IMR-90 (cell line): Measurements from ENCODE around the gene ELP4. TPM values are rescaled to one million over a fixed set of nuclear protein-coding genes. Genes with fewer than 3 reads are reported as not detected.

ENCODE experiments used
- ATAC-seq: fragments of 200-7000 bp; cut with Tn5 transposase; 2 replicates; pipeline ENCODE4 v1.9.1; 2020; ENCODE audit warnings: low read depth, mild to moderate bottlenecking, moderate library complexity
- BruUV-seq: library from RNA; stranded (reverse); fragments of 400-500 nt; replicated peaks from 2 replicates; lab custom pipeline; 2021; lab: Mats Ljungman, UMichigan
- CTCF ChIA-PET: fragments of 300-600 bp; formaldehyde crosslinking; extraction: SDS; loops from one replicate; lab custom pipeline; 2021; ENCODE audit warnings: antibody characterized with exemption; lab: Yijun Ruan, JAX
- POLR2A ChIA-PET: fragments of 300-600 bp; sonication (Branson Sonifier 250); formaldehyde crosslinking; loops from one replicate; lab custom pipeline; 2022; ENCODE audit warnings: antibody characterized with exemption; ENCODE audit not compliant: unreplicated experiment; lab: Charles Lee
- DNase-seq: peaks from one replicate; pipeline ENCODE4 v3.0.0; 2013
- H2AFZ ChIP-seq: replicated peaks from 2 replicates; pipeline ENCODE3; 2013; ENCODE audit warnings: low read length, mild to moderate bottlenecking; ENCODE audit not compliant: poor library complexity
- H2AK5ac ChIP-seq: 2 replicates; pipeline ENCODE4 v1.6.1; 2013; ENCODE audit warnings: low read depth, low read length, inconsistent platforms
- H2AK9ac ChIP-seq: replicated peaks from 2 replicates; pipeline ENCODE3; 2013; ENCODE audit warnings: mild to moderate bottlenecking, low read depth, low read length, moderate library complexity; ENCODE audit not compliant: poor library complexity
- H2BK120ac ChIP-seq: 2 replicates; pipeline ENCODE4 v1.6.1; 2013; ENCODE audit warnings: low read depth, low read length, inconsistent platforms
- H2BK15ac ChIP-seq: 3 replicates; pipeline ENCODE4 v1.6.1; 2013; ENCODE audit warnings: low read depth, low read length, inconsistent platforms
- H2BK20ac ChIP-seq: 2 replicates; pipeline ENCODE4 v1.6.1; 2013; ENCODE audit warnings: low read depth, mild to moderate bottlenecking, inconsistent platforms, low read length, moderate library complexity
- H2BK5ac ChIP-seq: 2 replicates; pipeline ENCODE4 v1.6.1; 2013; ENCODE audit warnings: mild to moderate bottlenecking, low read depth, low read length, inconsistent platforms; ENCODE audit not compliant: poor library complexity, severe bottlenecking
- H3K14ac ChIP-seq: replicated peaks from 2 replicates; pipeline ENCODE4 v1.6.1; 2013; ENCODE audit warnings: low read depth, low read length, inconsistent platforms
- H3K18ac ChIP-seq: 2 replicates; pipeline ENCODE4 v1.6.1; 2013; ENCODE audit warnings: low read depth, low read length, control low read depth
- H3K23ac ChIP-seq: 2 replicates; pipeline ENCODE4 v1.6.1; 2013; ENCODE audit warnings: low read depth, low read length, inconsistent platforms
- H3K27ac ChIP-seq: 2 replicates; pipeline ENCODE4 v1.5.1; 2013; ENCODE audit warnings: mild to moderate bottlenecking, control low read depth, low read length; ENCODE audit not compliant: insufficient read depth
- H3K27me3 ChIP-seq: 2 replicates; pipeline ENCODE4 v1.6.1; 2013; ENCODE audit warnings: low read length; ENCODE audit not compliant: control insufficient read depth, insufficient read depth
- H3K36me3 ChIP-seq: 2 replicates; pipeline ENCODE4 v1.6.1; 2013; ENCODE audit warnings: low read length, mixed read lengths; ENCODE audit not compliant: control insufficient read depth, insufficient read depth
- H3K4ac ChIP-seq: 2 replicates; pipeline ENCODE4 v1.6.1; 2013; ENCODE audit warnings: low read depth, low read length, inconsistent platforms
- H3K4me1 ChIP-seq: 2 replicates; pipeline ENCODE4 v1.6.1; 2013; ENCODE audit warnings: low read length, mixed read lengths; ENCODE audit not compliant: control insufficient read depth, insufficient read depth
- H3K4me2 ChIP-seq: 2 replicates; pipeline ENCODE4 v1.6.1; 2013; ENCODE audit warnings: low read depth, mild to moderate bottlenecking, control low read depth, low read length, moderate library complexity
- H3K4me3 ChIP-seq: 2 replicates; pipeline ENCODE4 v1.5.1; 2013; ENCODE audit warnings: low read depth, mild to moderate bottlenecking, control low read depth, low read length, moderate library complexity; ENCODE audit not compliant: insufficient read depth
- H3K56ac ChIP-seq: 2 replicates; pipeline ENCODE4 v1.6.1; 2013; ENCODE audit warnings: low read length, inconsistent platforms; ENCODE audit not compliant: insufficient read depth; ENCODE audit errors: extremely low read depth
- H3K79me1 ChIP-seq, 2 experiments: 2 replicates each; pipeline ENCODE4 v1.6.1; 2013; ENCODE audit warnings: low read length in 2 of 2, inconsistent platforms in 1 of 2, low read depth in 1 of 2
- H3K9ac ChIP-seq: 2 replicates; pipeline ENCODE4 v1.6.1; 2013; ENCODE audit warnings: low read depth, low read length, control low read depth
- H3K9me1 ChIP-seq: 2 replicates; pipeline ENCODE4 v1.6.1; 2013; ENCODE audit warnings: low read length, inconsistent platforms; ENCODE audit not compliant: insufficient read depth
- H3K9me3 ChIP-seq: 2 replicates; pipeline ENCODE4 v1.6.1; 2013; ENCODE audit warnings: low read length; ENCODE audit not compliant: control insufficient read depth, insufficient read depth
- H4K20me1 ChIP-seq: 2 replicates; pipeline ENCODE4 v1.6.1; 2013; ENCODE audit warnings: low read length, inconsistent platforms; ENCODE audit not compliant: insufficient read depth
- H4K5ac ChIP-seq: 2 replicates; pipeline ENCODE4 v1.6.1; 2013; ENCODE audit warnings: mild to moderate bottlenecking, low read depth, low read length, control low read depth
- H4K8ac ChIP-seq, 2 experiments: 2 replicates each; pipeline ENCODE4 v1.6.1; 2013; ENCODE audit warnings: low read depth in 2 of 2, low read length in 2 of 2, control low read depth in 1 of 2, inconsistent platforms in 1 of 2
- H4K91ac ChIP-seq: 2 replicates; pipeline ENCODE4 v1.6.1; 2013; ENCODE audit warnings: low read depth, low read length, inconsistent platforms; ENCODE audit not compliant: insufficient read depth
- BHLHE40 ChIP-seq: fragments of 150-350 bp; IDR thresholded peaks from 2 replicates; pipeline ENCODE4 v1.6.1; 2016; ENCODE audit warnings: mild to moderate bottlenecking, low read depth, low read length
- CEBPB ChIP-seq: IDR thresholded peaks from 2 replicates; pipeline ENCODE4 v1.6.1; 2012; ENCODE audit warnings: low read depth, low read length, improper control_type of control experiment
- CHD1 ChIP-seq: IDR thresholded peaks from 2 replicates; pipeline ENCODE4 v1.6.1; 2012; ENCODE audit warnings: low read depth, low read length, improper control_type of control experiment
- MAFK ChIP-seq: IDR thresholded peaks from 2 replicates; pipeline ENCODE4 v1.6.1; 2012; ENCODE audit warnings: low read depth, low read length, improper control_type of control experiment
- MAZ ChIP-seq: IDR thresholded peaks from 2 replicates; pipeline ENCODE4 v1.6.1; 2012; ENCODE audit warnings: low read depth, mild to moderate bottlenecking, low read length, improper control_type of control experiment, moderate library complexity, borderline replicate concordance
- MXI1 ChIP-seq: IDR thresholded peaks from 2 replicates; pipeline ENCODE4 v1.6.1; 2012; ENCODE audit warnings: low read depth, mild to moderate bottlenecking, low read length, moderate library complexity, borderline replicate concordance
- NFE2L2 ChIP-seq: fragments of 150-350 bp; IDR thresholded peaks from 2 replicates; pipeline ENCODE4 v1.6.1; 2016; ENCODE audit warnings: low read depth, mild to moderate bottlenecking, low read length
- RAD21 ChIP-seq: IDR thresholded peaks from 2 replicates; pipeline ENCODE4 v1.6.1; 2012; ENCODE audit warnings: low read length, improper control_type of control experiment
- RCOR1 ChIP-seq: IDR thresholded peaks from 2 replicates; pipeline ENCODE4 v1.6.1; 2012; ENCODE audit warnings: mild to moderate bottlenecking, low read length, improper control_type of control experiment; ENCODE audit not compliant: insufficient replicate concordance
- RFX5 ChIP-seq: IDR thresholded peaks from 2 replicates; pipeline ENCODE4 v1.8.0; 2012; ENCODE audit warnings: low read depth, mild to moderate bottlenecking, low read length, moderate library complexity
- SMC3 ChIP-seq: fragments of 150-350 bp; IDR thresholded peaks from 2 replicates; pipeline ENCODE4 v1.6.1; 2016; ENCODE audit warnings: low read depth, mild to moderate bottlenecking, antibody characterized with exemption, low read length, moderate library complexity
- USF2 ChIP-seq: fragments of 150-350 bp; IDR thresholded peaks from 2 replicates; pipeline ENCODE4 v1.6.1; 2017; ENCODE audit warnings: mild to moderate bottlenecking, antibody characterized with exemption, low read length, low read depth
- WGBS, 2 experiments: methylation state at CpG; one replicate each; pipeline versions ENCODE4 v1.1.5 to v1.1.7; 2013; ENCODE audit warnings: missing lambda C conversion rate in 2 of 2; ENCODE audit not compliant: insufficient read length in 1 of 2; ENCODE audit errors: extremely low coverage in 2 of 2; 5-methylcytosine and 5-hydroxymethylcytosine counted together
- dilution Hi-C: fragments of 300-500 bp; cut with HindIII; formaldehyde crosslinking; loops from one replicate; pipeline ENCODE4 v1.14.3; 2018; ENCODE audit warnings: low sequenced_read_pairs; ENCODE audit not compliant: unreplicated experiment
- in situ Hi-C: fragments of 300-500 bp; cut with MboI; formaldehyde crosslinking; loops from 3 replicates; pipeline ENCODE4 v1.14.3; 2019; ENCODE audit warnings: low sequenced_read_pairs, inconsistent platforms, mixed read lengths
- intact Hi-C: fragments of 100-400 bp; cut with micrococcal nuclease; formaldehyde crosslinking; loops from 2 replicates; pipeline ENCODE4 v1.10.0; 2022
- polyA plus RNA-seq, 3 experiments: library from polyadenylated mRNA; depleted of rRNA; stranded (reverse); fragments of >200 nt; gene quantifications; 2 replicates each; pipeline ENCODE4 v1.2.3, GENCODE V29; 2012; ENCODE audit warnings: low replicate concordance in 1 of 3
- total RNA-seq: library from RNA; depleted of rRNA; stranded (reverse); fragments of >200 nt; gene quantifications from 2 replicates; pipeline ENCODE4 v1.2.3, GENCODE V29; 2012
- TF ChIP-seq, protein P1 (sequence below): conservative IDR thresholded peaks from 2 replicates; pipeline ENCODE4 v1.5.1; 2012; ENCODE audit warnings: mild to moderate bottlenecking, low read depth, low read length, improper control_type of control experiment

The ELP4 gene
- total and polyA plus RNA-seq, 2 of the 4 experiments (the other 2 are of a cell fraction), result 8.4 to 20.4 TPM

- TF ChIP-seq SMC3 (no peak), RCOR1 (no peak)
Measured at GRCh38 chr11:31797190-31798056, 287.9 kb downstream of the ELP4 start (continued).

DNA sequence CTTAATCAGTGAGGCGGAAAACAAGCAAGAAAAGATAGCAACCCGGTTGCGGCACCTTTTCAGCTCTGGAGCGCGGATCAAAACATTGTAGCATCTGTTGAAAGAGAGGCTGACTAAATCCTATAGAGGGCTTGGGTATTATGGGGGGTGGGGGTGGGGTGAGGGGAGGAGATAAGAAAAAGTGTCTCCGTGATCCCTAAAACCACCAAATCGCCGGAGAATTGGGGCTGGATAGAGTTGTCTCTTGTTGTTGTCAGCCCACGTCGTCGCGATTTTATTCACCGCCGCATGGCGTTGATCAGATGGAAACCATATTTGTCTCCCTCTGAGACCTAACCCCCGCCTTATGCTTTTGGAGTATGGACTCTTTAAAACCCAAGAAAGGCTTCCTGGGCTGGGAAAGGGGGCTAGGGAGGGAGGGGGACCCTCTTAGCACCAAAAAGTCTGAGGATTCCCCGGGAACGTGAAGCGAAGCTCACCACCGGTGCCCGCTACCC lies 288.5 kb downstream of the ELP4 start:
- H2AK5ac ChIP-seq, result no peak overlapping the region
- H2AFZ ChIP-seq, result peak overlapping the region; percentile 65
- H3K27me3 ChIP-seq, result peaks cover 84% of the 10 kb centered on the region
- H3K27ac ChIP-seq, result no peak overlapping the region
- dilution Hi-C loops, result no loop called here
- in situ Hi-C loops, result no loop called here
- no peak overlapping the region for H4K5ac ChIP-seq
- intact Hi-C loops, result loop anchor here (10.0 kb wide), 1 partner anchor 303 kb away; no protein-coding TSS in a partner anchor
- H3K79me1 ChIP-seq, result no peaks in the 10 kb centered on the region
- no peak overlapping the region for H2BK5ac ChIP-seq
- no peak overlapping the region for H3K9ac ChIP-seq
- WGBS, 2 experiments, result 20% methylated on average over 1 of the region's 21 CpGs; no CpG with 5 or more reads in 1 of the 2 experiments
- H3K9me3 ChIP-seq, result peaks cover 22% of the 10 kb centered on the region
- H3K9me1 ChIP-seq, result peaks cover 4% of the 10 kb centered on the region; the same call in 1 of the 2 replicates
- no peak for ATAC-seq
- CTCF ChIA-PET, result no interaction called here
- BruUV-seq, result no TSS peak
- H4K8ac ChIP-seq, result no peak overlapping the region
- H3K4me2 ChIP-seq, result peak overlapping the region; percentile 60; the same call in 1 of the 2 replicates
- no peak overlapping the region for H3K56ac ChIP-seq
- no peaks in the 10 kb centered on the region for H3K36me3 ChIP-seq
- H3K14ac ChIP-seq, result no peak overlapping the region
- H3K23ac ChIP-seq, result no peak overlapping the region; the same call in 1 of the 2 replicates
- H4K20me1 ChIP-seq, result no peaks in the 10 kb centered on the region; the same call in 1 of the 2 replicates
- no peak overlapping the region for H4K91ac ChIP-seq
- no peak overlapping the region for H2BK120ac ChIP-seq
- no peak overlapping the region for H3K4me3 ChIP-seq
- no peak overlapping the region for H2BK20ac ChIP-seq
- H3K4ac ChIP-seq, result no peak overlapping the region
- DNase-seq, result no peak
- POLR2A ChIA-PET, result no interaction called here
- H2AK9ac ChIP-seq, result peak overlapping the region; percentile 76
- no peak overlapping the region for H2BK15ac ChIP-seq
- peaks cover 3% of the 10 kb centered on the region; the same call in 1 of the 2 replicates for H3K4me1 ChIP-seq
- no peak overlapping the region for H3K18ac ChIP-seq
- TF ChIP-seq CHD1 (no peak), MXI1 (no peak), USF2 (no peak), NFE2L2 (no peak), RCOR1 (no peak), RAD21 (no peak), CEBPB (no peak), MAZ (no peak), SMC3 (no peak), MAFK (no peak), BHLHE40 (no peak), RFX5 (no peak)
- TF ChIP-seq, protein P1, sequence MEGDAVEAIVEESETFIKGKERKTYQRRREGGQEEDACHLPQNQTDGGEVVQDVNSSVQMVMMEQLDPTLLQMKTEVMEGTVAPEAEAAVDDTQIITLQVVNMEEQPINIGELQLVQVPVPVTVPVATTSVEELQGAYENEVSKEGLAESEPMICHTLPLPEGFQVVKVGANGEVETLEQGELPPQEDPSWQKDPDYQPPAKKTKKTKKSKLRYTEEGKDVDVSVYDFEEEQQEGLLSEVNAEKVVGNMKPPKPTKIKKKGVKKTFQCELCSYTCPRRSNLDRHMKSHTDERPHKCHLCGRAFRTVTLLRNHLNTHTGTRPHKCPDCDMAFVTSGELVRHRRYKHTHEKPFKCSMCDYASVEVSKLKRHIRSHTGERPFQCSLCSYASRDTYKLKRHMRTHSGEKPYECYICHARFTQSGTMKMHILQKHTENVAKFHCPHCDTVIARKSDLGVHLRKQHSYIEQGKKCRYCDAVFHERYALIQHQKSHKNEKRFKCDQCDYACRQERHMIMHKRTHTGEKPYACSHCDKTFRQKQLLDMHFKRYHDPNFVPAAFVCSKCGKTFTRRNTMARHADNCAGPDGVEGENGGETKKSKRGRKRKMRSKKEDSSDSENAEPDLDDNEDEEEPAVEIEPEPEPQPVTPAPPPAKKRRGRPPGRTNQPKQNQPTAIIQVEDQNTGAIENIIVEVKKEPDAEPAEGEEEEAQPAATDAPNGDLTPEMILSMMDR, result no peak
